GM10266 (cell line): Measurements from ENCODE around the gene SOX15.

Source experiments
- DNase-seq: peaks from one replicate; pipeline ENCODE4 v3.0.0; 2012; ENCODE audit errors: extremely low spot score
- TF ChIP-seq, protein P1 (sequence below): IDR thresholded peaks from 2 replicates; pipeline ENCODE4 v1.5.1; 2012; ENCODE audit warnings: mild to moderate bottlenecking, low read depth; ENCODE audit not compliant: control insufficient read depth, insufficient read depth; ENCODE audit errors: missing control alignments

Gene SOX15

DNA sequence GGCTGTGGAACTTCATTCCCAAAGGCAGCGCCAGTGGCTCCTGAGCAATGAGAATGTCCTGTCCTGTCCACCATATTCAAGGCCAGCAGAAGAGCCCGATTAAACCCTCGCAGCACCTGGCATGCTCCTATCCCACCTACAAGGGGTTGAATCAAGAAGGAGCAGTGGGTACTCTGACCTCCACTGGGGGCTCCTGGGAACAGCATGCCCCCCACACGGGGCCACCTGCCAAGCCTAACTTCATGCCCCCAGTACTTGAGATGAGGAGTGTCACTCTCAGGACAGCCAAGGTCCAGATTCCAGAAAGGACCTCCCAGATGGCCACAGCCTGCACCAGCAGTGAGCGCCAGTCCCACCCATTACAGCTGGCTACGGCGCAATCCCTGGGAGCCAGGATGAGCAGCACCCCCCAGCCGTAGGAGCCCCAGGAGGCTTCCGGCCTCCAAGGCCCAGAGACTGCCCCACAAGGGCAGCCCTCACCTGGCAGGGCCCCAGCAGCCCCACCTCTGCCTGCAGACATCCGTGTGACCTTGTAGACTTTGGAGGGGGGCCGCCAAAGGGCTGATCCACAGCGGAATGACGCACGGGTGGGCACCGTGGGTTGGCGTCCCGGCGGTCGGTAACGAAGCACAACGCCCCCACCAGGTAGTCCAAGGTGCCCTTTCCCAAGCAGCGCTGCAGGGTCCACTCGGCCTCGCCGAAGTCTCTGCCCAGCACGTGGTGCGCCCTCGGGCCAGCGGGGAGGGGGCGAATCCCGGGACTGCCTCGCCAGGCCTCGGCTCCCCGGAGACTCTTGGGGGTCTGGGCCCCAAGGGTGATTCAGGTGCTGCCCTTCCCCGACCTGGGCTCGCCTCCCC, 7.3 kb downstream of the SOX15 start:
- no peak for DNase-seq
- TF ChIP-seq, protein P1, sequence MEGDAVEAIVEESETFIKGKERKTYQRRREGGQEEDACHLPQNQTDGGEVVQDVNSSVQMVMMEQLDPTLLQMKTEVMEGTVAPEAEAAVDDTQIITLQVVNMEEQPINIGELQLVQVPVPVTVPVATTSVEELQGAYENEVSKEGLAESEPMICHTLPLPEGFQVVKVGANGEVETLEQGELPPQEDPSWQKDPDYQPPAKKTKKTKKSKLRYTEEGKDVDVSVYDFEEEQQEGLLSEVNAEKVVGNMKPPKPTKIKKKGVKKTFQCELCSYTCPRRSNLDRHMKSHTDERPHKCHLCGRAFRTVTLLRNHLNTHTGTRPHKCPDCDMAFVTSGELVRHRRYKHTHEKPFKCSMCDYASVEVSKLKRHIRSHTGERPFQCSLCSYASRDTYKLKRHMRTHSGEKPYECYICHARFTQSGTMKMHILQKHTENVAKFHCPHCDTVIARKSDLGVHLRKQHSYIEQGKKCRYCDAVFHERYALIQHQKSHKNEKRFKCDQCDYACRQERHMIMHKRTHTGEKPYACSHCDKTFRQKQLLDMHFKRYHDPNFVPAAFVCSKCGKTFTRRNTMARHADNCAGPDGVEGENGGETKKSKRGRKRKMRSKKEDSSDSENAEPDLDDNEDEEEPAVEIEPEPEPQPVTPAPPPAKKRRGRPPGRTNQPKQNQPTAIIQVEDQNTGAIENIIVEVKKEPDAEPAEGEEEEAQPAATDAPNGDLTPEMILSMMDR: no peak

GRCh38 chr17:7580604-7581575, 9.0 kb downstream of the SOX15 start:
- TF ChIP-seq, protein P1: no peak
- no peak for DNase-seq

DNA sequence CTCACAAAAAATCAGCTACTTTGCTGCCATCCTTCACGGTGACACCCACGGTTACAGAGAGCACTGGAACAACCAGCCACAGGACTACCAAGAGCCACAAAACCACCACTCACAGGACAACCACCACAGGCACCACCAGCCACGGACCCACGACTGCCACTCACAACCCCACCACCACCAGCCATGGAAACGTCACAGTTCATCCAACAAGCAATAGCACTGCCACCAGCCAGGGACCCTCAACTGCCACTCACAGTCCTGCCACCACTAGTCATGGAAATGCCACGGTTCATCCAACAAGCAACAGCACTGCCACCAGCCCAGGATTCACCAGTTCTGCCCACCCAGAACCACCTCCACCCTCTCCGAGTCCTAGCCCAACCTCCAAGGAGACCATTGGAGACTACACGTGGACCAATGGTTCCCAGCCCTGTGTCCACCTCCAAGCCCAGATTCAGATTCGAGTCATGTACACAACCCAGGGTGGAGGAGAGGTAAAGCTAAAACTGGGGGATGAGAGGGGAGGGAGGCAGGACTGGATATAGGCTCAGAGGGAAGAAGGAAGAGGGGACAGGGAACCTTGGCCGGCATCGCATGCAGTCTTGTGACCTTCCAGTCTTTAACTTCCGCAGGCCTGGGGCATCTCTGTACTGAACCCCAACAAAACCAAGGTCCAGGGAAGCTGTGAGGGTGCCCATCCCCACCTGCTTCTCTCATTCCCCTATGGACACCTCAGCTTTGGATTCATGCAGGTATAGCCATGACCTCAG, 9.9 kb downstream of the SOX15 start:
- DNase-seq: no peak
- TF ChIP-seq, protein P1: no peak

- TF ChIP-seq, protein P1: no peak
- peak; percentile 77 for DNase-seq
Measured at GRCh38 chr17:7579001-7579833, 10.7 kb downstream of the SOX15 start, which contains the start of gene CD68. Gene CD68, plus strand, starts transcription at chr17:7579638. Its CDS starts 40 bp downstream, at chr17:7579678.

- no peak for DNase-seq
Measured at GRCh38 chr17:7577327-7578199, 12.3 kb downstream of the SOX15 start.

More at GRCh38 chr17:7577327-7578199, 12.3 kb downstream of the SOX15 start:
- TF ChIP-seq, protein P1: no peak
